ENCODE data around the gene VAC14.

DNA sequence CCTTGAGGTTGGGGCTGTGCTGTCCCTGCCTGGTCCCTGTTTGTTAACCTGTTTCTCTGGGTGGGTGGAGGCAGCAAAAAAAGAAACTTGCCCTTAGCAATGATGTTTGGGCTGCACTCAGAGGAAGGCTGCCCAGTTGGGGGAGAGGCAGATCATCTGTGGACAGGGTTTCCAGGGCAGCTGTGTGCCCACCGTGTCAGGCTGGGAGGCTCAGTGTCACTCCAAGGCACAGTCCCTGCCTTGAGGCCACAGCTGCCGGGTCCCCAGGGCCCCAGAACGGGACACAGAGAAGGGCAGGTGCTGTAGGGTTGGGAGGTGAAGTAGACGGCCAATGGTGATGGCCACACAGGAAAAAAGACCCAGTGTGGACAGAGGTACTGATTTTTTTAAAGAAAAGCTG lies 150.7 kb downstream of the VAC14 start:
- TF ChIP-seq, protein P1, sequence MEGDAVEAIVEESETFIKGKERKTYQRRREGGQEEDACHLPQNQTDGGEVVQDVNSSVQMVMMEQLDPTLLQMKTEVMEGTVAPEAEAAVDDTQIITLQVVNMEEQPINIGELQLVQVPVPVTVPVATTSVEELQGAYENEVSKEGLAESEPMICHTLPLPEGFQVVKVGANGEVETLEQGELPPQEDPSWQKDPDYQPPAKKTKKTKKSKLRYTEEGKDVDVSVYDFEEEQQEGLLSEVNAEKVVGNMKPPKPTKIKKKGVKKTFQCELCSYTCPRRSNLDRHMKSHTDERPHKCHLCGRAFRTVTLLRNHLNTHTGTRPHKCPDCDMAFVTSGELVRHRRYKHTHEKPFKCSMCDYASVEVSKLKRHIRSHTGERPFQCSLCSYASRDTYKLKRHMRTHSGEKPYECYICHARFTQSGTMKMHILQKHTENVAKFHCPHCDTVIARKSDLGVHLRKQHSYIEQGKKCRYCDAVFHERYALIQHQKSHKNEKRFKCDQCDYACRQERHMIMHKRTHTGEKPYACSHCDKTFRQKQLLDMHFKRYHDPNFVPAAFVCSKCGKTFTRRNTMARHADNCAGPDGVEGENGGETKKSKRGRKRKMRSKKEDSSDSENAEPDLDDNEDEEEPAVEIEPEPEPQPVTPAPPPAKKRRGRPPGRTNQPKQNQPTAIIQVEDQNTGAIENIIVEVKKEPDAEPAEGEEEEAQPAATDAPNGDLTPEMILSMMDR (IDR thresholded peaks at IDR 0.05) = no peak
- no peak for TF ChIP-seq POLR2A (IDR thresholded peaks at IDR 0.05)

Measured in Peyer's patch (tissue), 4 donors.